ENCODE data around the gene MAGEF1.

MAGEF1 gene

GRCh38 chr3:184669578-184669977 is 42.3 kb downstream of the MAGEF1 start:
- Histone ChIP-seq H3K4me3 (ENCODE audit: low read depth, low read length) (no peak overlapping the region), H3K27me3 (ENCODE audit: insufficient read depth, low read depth, severe bottlenecking) (no peaks in the 10 kb centered on the region), H3K36me3 (no peaks in the 10 kb centered on the region), H3K9me3 (ENCODE audit: severe bottlenecking) (no peaks in the 10 kb centered on the region), H3K27ac (no peak overlapping the region)
- TF ChIP-seq CTCF (IDR thresholded peaks at IDR 0.05; ENCODE audit: low read depth, low read length) = no peak
- no peak for DNase-seq

GRCh38 chr3:184666442-184666841 is 45.4 kb downstream of the MAGEF1 start:
- Histone ChIP-seq H3K27me3 (ENCODE audit: insufficient read depth, low read depth, severe bottlenecking) (no peaks in the 10 kb centered on the region), H3K36me3 (no peaks in the 10 kb centered on the region), H3K4me3 (ENCODE audit: low read depth, low read length) (no peak overlapping the region), H3K27ac (no peak overlapping the region), H3K9me3 (ENCODE audit: severe bottlenecking) (no peaks in the 10 kb centered on the region)
- TF ChIP-seq CTCF (IDR thresholded peaks at IDR 0.05; ENCODE audit: low read depth, low read length) = no peak
- DNase-seq = no peak

- TF ChIP-seq CTCF (IDR thresholded peaks at IDR 0.05; ENCODE audit: low read depth, low read length) = no peak
- H3K27ac ChIP-seq = no peak overlapping the region
- no peaks in the 10 kb centered on the region for H3K9me3 ChIP-seq (ENCODE audit: severe bottlenecking)
- no peaks in the 10 kb centered on the region for H3K27me3 ChIP-seq (ENCODE audit: insufficient read depth, low read depth, severe bottlenecking)
- no peaks in the 10 kb centered on the region for H3K36me3 ChIP-seq
- DNase-seq = no peak
- no peak overlapping the region for H3K4me3 ChIP-seq (ENCODE audit: low read depth, low read length)
Observed at GRCh38 chr3:184665101-184665500, 46.8 kb downstream of the MAGEF1 start.

GRCh38 chr3:184663756-184664155 is 48.1 kb downstream of the MAGEF1 start:
- no peaks in the 10 kb centered on the region for H3K27me3 ChIP-seq (ENCODE audit: insufficient read depth, low read depth, severe bottlenecking)
- no peaks in the 10 kb centered on the region for H3K9me3 ChIP-seq (ENCODE audit: severe bottlenecking)
- no peaks in the 10 kb centered on the region for H3K36me3 ChIP-seq
- no peak overlapping the region for H3K4me3 ChIP-seq (ENCODE audit: low read depth, low read length)
- H3K27ac ChIP-seq = no peak overlapping the region
- no peak for DNase-seq
- no peak for TF ChIP-seq CTCF (IDR thresholded peaks at IDR 0.05; ENCODE audit: low read depth, low read length)

GRCh38 chr3:184663356-184663755 is 48.5 kb downstream of the MAGEF1 start:
- Histone ChIP-seq H3K36me3 (no peaks in the 10 kb centered on the region), H3K9me3 (ENCODE audit: severe bottlenecking) (no peaks in the 10 kb centered on the region), H3K27me3 (ENCODE audit: insufficient read depth, low read depth, severe bottlenecking) (no peaks in the 10 kb centered on the region), H3K4me3 (ENCODE audit: low read depth, low read length) (no peak overlapping the region), H3K27ac (no peak overlapping the region)
- DNase-seq = no peak
- no peak for TF ChIP-seq CTCF (IDR thresholded peaks at IDR 0.05; ENCODE audit: low read depth, low read length)

- TF ChIP-seq CTCF (IDR thresholded peaks at IDR 0.05; ENCODE audit: low read depth, low read length) = no peak
- Histone ChIP-seq H3K4me3 (ENCODE audit: low read depth, low read length) (no peak overlapping the region), H3K27ac (no peak overlapping the region), H3K9me3 (ENCODE audit: severe bottlenecking) (no peaks in the 10 kb centered on the region), H3K36me3 (no peaks in the 10 kb centered on the region), H3K27me3 (ENCODE audit: insufficient read depth, low read depth, severe bottlenecking) (no peaks in the 10 kb centered on the region)
- no peak for DNase-seq
Observed at GRCh38 chr3:184662187-184662586, 49.7 kb downstream of the MAGEF1 start.
